Transverse colon (tissue), 4 donors: ENCODE data around the gene MACROH2A1.

Source experiments
- CTCF ChIP-seq, 5 experiments: fragments of 200-600 bp in 3 of 5; fragments of 450-650 bp in 2 of 5; sonication (generic) in 3 of 5; IDR thresholded peaks; 1 replicate in 2 of 5; 2 replicates in 3 of 5; pipeline ENCODE4 v1.5.1; 2016 to 2017; ENCODE audit warnings: antibody characterized with exemption in 5 of 5, inconsistent platforms in 3 of 5, mild to moderate bottlenecking in 2 of 5, moderate library complexity in 1 of 5
- EP300 ChIP-seq: sonication (generic); formaldehyde crosslinking; IDR thresholded peaks from one replicate; pipeline ENCODE4 v1.6.1; 2017; ENCODE audit warnings: antibody characterized with exemption, low read depth
- POLR2A ChIP-seq: fragments of 450-650 bp; IDR thresholded peaks from one replicate; pipeline ENCODE4 v1.6.1; 2016; ENCODE audit warnings: antibody characterized with exemption, mild to moderate bottlenecking, moderate library complexity
- POLR2AphosphoS5 ChIP-seq, 3 donors: sonication (generic); formaldehyde crosslinking; IDR thresholded peaks; one replicate each; pipeline ENCODE4 v1.6.1; 2016; ENCODE audit warnings: antibody characterized with exemption in 3 of 3

GRCh38 chr5:135417083-135417482 lies 18.1 kb upstream of the MACROH2A1 start:
- no peak for TF ChIP-seq POLR2A
- no peak for TF ChIP-seq CTCF (IDR thresholded peaks at IDR 0.05)
- no peak for TF ChIP-seq POLR2AphosphoS5 (IDR thresholded peaks at IDR 0.05)
- no peak for TF ChIP-seq EP300
